ENCODE data around the gene TNRC6A.
"Not testable (repeated sequence)": the region's sequence is repeated elsewhere in the genome, so short reads cannot be mapped to it uniquely, and the experiment has no call there.

The TNRC6A gene

GRCh38 chr16:24810951-24811843, 81.7 kb downstream of the TNRC6A start:
- H3K4me3 ChIP-seq (ENCODE audit: low read depth, low read length), result no peak overlapping the region

DNA sequence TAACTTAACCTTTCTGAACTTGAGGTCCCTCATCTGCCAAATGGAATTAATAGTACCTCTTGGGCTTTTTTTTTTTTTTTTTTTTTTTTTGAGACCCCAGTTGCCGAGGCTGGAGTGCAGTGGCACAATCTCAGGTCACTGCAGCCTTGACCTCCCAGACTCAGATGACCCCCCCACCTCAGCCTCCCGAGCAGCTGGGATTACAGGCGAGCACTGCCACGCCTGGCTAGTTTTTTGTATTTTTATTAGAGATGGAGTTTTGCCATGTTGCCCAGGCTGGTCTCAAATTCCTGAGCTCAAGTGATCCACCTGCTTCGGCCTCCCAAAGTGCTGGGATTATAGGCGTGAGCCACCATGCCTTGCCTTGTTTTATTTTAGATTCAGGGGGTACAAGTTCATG, 83.4 kb downstream of the TNRC6A start:
- not testable (repeated sequence) for H3K4me3 ChIP-seq (ENCODE audit: low read depth, low read length)

- H3K4me3 ChIP-seq (ENCODE audit: low read depth, low read length), result no peak overlapping the region
Observed at GRCh38 chr16:24815021-24815420, 85.6 kb downstream of the TNRC6A start.

GRCh38 chr16:24816688-24817087, 87.2 kb downstream of the TNRC6A start:
- no peak overlapping the region for H3K4me3 ChIP-seq (ENCODE audit: low read depth, low read length)

DNA sequence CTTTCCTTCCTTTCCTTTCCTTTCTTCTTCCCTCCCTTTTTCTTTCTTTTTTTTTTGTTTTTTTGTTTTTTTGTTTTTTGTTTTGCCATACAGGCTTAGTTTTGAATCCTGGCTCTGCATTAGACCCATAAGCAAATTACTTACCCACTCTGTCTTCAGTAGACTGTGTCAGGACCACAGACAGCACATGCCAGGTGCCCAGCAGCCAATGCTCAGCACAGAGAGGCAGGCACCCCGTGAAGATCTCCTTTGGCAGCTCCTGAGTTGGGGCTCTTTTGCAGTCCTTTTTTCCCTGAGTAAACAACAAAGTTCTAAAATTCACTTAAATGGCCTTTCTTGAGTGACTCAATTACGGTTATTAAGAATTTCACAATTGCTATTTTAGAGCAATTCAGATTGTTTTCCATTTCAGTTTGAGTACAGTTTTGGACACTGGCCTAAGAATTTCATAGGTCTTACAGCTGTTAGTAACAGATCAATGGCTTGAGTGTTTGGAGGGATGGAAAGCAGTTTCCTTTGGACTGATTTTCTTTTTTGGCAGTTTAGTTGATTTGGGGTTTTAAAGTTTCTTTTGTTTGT, 90.1 kb downstream of the TNRC6A start:
- no peak overlapping the region for H3K4me3 ChIP-seq (ENCODE audit: low read depth, low read length)

DNA sequence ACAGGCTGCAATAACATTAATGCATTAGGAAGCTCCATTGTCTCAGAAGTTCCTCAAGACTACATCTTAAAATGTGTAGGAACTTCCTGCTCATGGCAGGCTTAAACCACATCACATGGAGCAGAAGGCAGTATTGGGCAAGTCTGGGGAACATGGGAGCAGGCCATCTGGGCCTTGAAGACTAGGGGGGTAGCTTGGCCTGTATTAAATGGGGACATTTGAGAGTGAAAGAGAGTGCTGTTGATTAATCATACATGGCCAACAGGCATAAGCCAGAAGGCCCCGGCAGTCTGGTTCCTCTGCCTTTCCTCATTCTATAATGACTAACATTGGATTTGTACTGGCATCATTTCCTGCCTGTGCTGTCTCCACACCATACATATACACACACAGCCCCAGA, 91.1 kb downstream of the TNRC6A start:
- no peak overlapping the region for H3K4me3 ChIP-seq (ENCODE audit: low read depth, low read length)

DNA sequence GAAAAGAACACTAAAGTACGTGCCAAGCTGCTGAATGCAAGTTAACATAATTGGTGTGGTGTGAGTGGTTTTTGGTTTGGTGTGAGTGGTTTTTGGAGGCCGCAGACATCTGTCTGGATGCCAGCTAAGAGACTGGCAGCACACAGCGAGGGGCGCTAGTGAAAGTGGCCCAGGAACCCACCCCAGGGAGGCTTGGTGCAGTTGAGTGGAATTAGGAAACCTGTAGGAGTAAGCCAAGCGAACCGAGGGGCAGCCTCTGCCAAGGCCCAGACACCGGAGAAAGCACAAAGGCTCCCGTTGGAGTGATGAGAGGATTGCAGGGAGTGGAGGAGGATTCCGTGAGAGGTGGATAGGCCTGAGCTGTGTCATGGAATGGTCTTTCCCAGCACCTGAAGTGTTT, 91.7 kb downstream of the TNRC6A start:
- H3K4me3 ChIP-seq (ENCODE audit: low read depth, low read length), result no peak overlapping the region

- no peak overlapping the region for H3K4me3 ChIP-seq (ENCODE audit: low read depth, low read length)
Observed at GRCh38 chr16:24822542-24822941, 93.1 kb downstream of the TNRC6A start.

DNA sequence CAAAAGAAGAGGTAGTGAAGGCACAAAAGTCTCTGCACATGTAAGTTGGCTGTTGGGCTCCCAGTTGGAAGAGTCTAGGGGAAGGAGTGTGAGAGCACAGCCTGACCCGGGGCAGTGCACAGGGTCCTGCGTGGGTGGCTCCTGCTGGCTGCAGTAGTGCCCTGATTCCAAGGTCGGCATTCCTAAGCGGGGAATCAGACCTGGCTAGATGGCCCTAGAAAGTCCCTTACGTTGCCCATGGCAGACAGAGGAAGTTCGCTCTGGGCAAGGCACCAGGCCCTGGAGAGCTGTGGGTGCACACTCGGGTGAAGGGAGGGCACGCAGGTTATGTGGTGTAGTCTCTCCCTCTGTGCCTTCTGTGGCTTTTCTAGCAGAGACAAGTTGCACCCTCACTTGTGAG, 93.5 kb downstream of the TNRC6A start:
- no peak overlapping the region for H3K4me3 ChIP-seq (ENCODE audit: low read depth, low read length)

- no peak overlapping the region for H3K4me3 ChIP-seq (ENCODE audit: low read depth, low read length)
Observed at GRCh38 chr16:24825696-24826095, 96.2 kb downstream of the TNRC6A start.

- no peak overlapping the region for H3K4me3 ChIP-seq (ENCODE audit: low read depth, low read length)
Observed at GRCh38 chr16:24826096-24826690, 96.7 kb downstream of the TNRC6A start.

DNA sequence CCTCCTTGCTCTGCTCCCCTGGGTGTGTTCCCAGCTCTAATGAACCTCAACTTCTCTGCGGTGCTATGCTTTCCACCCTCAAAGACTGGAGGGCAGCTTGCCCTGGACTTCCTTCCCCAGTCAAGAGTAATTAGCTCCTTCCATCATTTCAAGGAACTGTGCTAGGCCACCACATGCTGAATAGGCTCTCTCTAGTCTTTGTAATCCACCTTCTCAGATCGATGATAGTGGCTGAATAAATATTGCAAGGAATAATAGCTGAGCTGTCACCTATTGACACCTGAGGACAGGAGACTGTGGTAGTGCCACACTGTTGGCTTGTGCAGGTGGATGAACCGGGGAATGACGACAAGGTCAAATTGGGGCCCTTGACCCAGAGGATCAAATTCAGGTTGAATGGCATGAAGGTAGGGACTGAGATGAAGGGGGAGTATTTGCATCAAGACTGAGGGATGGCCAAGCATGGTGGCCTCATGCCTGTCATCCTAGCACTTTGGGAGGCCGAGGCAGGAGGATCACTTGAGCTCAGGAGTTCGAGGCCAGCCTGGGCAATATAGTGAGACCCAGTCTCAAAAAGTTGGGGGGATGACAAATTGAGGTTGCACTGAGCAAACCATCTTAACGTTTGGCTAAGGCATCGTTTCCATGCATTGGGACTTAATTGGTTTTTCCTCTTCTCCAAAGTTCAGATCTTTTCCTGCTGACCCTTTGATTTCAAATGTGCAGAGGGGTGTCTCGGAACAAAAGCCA, 97.5 kb downstream of the TNRC6A start:
- H3K4me3 ChIP-seq (ENCODE audit: low read depth, low read length), result no peak overlapping the region

- no peak overlapping the region for H3K4me3 ChIP-seq (ENCODE audit: low read depth, low read length)
Observed at GRCh38 chr16:24829153-24829552, 99.7 kb downstream of the TNRC6A start.

DNA sequence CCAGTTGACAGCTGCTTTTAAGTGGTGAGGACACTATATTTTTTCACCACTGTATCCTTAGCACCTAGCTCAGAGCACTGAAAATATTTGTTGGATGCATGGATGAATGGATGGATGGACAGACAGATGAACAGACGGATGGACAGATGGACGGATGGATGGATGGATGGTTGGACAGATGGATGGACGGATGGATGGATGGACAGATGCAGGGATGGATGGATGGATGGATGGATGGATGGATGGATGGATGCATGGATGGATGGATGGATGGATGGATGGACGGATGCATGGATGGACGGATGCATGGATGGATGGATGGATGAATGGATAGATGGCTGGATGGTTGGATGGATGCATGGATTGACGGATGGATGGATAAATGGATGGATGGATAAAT, 103.9 kb downstream of the TNRC6A start:
- no peak overlapping the region for H3K4me3 ChIP-seq (ENCODE audit: low read depth, low read length)

DNA sequence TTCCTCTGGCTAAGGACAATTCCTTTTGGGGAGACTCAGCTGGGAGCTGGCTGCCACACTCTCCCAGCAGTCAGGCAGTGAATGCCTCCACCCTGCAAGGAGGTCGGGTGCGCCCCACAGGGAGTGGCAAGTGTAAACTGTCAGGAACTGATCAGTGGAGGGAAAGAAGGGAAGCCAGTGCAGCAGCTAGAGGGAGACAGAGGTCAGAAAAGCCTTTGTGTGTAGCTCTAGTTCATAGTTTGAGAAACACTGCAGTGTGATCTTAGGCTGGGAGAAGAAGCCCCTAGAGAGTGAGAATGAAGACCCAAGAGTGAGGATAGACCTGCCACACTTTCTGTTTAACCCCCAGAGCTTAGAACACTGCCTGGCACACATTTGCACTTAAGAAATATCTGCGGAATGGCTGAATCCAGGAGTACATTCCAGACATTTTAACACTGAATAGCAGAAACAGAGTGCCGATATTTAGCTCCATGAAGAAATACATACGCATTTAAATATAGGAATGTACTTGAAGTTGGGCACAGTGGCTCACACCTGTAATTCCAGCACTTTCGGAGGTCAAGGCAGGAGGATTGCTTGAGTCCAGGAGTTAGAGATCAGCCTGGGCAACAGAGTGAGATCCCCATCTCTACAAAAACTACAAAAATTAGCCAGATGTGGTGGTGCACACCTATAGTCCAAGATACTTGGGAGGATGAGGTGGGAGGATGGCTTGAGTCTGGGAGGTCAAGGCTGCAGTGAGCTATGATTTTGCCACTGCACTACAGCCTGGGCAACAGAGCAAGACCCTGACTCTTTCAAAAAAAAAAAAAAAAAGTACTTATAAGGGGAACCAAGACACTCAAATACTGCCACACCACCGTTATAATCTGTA, 105.2 kb downstream of the TNRC6A start:
- no peak overlapping the region for H3K4me3 ChIP-seq (ENCODE audit: low read depth, low read length)

GRCh38 chr16:24836836-24837235, 107.4 kb downstream of the TNRC6A start:
- H3K4me3 ChIP-seq (ENCODE audit: low read depth, low read length), result no peak overlapping the region

DNA sequence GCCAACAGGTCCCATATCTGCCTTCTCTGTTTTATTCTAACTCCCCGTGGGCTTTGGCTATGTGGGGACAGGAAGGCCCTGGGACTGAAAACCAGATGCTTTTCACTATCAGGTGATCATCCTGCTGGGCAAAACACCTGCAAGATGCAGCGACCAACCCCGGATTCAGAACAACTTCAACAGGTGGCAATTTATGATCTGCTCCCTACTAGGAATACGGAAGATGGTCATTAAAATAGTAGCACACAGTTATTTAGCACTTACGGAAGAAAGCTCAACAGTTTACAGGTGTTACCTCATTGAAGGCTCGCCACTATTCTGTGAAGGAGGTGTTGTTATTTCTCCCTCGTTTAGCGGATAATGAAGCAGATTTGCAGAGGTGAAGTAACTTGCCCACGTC, 108.5 kb downstream of the TNRC6A start:
- H3K4me3 ChIP-seq (ENCODE audit: low read depth, low read length), result no peak overlapping the region

DNA sequence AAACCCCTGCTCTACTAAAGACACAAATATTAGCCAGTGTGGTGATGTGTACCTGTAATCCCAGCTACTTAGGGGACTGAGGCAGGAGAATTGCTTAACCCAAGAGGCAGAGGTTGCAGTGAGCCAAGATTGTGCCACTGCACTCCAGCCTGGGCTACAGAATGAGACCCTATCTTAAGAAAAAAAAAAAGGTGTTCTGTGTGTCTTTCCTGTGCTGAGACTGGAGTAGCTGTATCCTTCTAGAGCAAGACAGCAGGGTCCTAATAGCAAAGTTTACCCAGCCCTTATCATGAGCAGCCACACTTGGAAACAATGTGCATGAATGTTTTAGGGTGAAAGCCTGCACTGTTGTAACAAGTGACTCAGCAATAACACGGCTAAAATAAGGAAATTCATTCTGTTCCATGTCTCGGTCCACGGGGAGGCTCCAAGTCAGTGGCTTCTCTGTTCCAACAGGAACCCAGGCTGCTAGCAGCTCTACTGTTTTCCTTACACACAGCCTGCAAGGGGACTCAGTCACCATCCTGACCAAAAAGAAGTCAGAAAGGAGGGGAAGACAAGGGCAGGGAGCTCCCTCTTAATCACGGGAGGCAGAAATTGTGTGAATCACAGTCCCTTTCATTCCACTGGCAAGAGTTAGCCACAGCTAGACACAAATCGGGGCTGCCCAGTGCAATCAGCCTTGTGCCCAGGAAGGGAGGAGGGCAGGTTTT, 109.3 kb downstream of the TNRC6A start:
- H3K4me3 ChIP-seq (ENCODE audit: low read depth, low read length), result no peak overlapping the region

DNA sequence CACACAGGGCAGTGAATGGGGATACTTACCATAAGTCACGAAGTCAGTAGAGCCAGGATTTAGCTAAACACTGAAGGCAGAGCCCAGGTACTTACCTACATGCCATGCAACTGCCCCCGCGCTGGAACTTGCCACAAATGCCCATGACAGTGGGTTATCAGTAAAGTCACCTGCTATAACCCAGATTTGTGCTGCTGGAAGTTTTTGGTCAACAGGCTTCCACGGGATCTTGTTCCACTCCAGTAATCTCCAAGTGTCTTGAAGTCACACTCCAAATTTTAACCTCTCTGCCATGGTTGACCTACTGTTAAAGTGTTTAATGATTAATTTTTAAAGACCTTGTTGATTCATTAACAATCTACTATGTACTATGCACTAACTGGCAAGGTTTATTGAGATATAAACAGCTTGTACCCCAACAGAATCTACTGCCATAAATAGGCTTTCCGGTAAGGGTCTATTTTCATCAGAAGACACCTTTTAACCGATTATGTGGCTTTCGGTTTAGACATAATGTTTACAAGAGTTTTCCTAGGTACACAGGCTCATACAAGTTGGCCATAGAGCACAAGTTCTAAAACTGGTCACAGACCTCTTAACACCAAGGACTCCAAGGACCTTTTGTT, 110.0 kb downstream of the TNRC6A start:
- H3K4me3 ChIP-seq (ENCODE audit: low read depth, low read length), result no peak overlapping the region

Data from iPS-11a (cell line).